Measurements from ENCODE around the gene NR6A1. TPM values are rescaled to one million over a fixed set of nuclear protein-coding genes. Genes with fewer than 3 reads are reported as not detected.

Gene NR6A1
- total RNA-seq, 4 donors from 2014 or later, result 1.7 to 8.4 (median 5.5) TPM

DNA sequence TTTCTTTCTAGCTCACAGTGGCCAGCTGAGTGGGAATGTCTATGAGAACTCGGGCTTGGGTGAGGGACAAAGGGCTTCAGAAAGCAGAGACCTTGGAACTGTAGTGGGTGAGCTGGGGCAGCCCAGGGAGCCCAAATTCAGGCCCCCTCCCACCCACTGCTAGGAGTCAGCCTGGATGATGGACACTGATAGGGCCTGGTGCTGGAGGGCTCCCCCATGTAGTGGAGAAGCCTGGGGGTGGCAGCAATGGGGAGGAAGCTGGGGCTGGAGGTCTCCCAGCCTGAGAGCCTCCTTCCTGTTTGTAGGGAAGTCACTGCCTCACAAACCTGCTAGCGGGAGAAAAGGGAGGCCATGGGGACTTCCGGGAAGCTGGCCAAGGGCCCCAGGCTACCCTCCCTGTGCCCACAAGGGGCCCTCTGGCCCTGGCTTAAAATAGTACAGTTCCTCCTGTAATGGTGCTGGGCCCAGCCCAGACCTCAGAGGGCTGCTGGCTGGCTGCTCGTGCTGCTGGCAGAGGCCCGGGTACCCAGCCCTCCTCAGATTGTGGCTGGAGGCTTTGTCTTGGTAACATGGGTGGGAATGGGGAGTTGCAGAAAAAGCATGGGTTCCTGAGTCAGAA lies 257.6 kb downstream of the NR6A1 start:
- 28 to 58% methylated on average over 3 to 5 of the region's 5 CpGs for WGBS, 2 donors
- Histone ChIP-seq H3K27ac (no peak overlapping the region), H3K4me1 (peaks cover 0 to 4% (median 0%) of the 10 kb centered on the region in 4 donors), H3K4me3 (no peak overlapping the region), H3K27me3 (no peaks in the 10 kb centered on the region), H3K36me3 (no peaks in the 10 kb centered on the region), H3K9me3 (no peaks in the 10 kb centered on the region)
- TF ChIP-seq EP300 (IDR thresholded peaks at IDR 0.05), result no peak
- TF ChIP-seq, protein P1, sequence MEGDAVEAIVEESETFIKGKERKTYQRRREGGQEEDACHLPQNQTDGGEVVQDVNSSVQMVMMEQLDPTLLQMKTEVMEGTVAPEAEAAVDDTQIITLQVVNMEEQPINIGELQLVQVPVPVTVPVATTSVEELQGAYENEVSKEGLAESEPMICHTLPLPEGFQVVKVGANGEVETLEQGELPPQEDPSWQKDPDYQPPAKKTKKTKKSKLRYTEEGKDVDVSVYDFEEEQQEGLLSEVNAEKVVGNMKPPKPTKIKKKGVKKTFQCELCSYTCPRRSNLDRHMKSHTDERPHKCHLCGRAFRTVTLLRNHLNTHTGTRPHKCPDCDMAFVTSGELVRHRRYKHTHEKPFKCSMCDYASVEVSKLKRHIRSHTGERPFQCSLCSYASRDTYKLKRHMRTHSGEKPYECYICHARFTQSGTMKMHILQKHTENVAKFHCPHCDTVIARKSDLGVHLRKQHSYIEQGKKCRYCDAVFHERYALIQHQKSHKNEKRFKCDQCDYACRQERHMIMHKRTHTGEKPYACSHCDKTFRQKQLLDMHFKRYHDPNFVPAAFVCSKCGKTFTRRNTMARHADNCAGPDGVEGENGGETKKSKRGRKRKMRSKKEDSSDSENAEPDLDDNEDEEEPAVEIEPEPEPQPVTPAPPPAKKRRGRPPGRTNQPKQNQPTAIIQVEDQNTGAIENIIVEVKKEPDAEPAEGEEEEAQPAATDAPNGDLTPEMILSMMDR (IDR thresholded peaks at IDR 0.05), result no peak
- TF ChIP-seq POLR2A (IDR thresholded peaks at IDR 0.05), result no peak
- no peak for DNase-seq (ENCODE audit: low spot score in 2 of 2)

DNA sequence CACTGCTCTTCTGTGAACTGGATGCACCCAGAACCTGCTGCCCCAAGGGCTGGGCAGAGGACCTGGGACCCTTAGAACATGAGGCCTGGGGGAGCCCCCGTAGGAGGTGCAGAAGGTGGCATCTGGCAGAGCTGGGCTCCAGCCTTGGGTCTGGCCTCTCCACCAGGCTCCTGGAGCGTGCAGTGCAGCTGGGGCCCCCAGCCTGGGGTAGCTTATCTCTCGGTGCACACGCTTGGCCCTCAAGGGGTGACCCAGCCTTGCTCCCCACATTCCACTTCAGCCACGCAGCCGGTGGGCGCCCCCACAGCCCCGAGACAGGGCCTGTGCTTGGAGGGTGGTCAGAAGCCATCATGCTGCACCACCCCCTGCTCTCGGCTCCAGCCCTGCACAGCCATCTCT lies 258.3 kb downstream of the NR6A1 start:
- H3K27ac ChIP-seq, result no peak overlapping the region
- no peak for DNase-seq (ENCODE audit: low spot score in 2 of 2)
- no peaks in the 10 kb centered on the region for H3K27me3 ChIP-seq
- H3K9me3 ChIP-seq, result no peaks in the 10 kb centered on the region
- WGBS, 2 donors, result 74 to 81% methylated on average over 4 to 9 of the region's 9 CpGs
- TF ChIP-seq EP300 (IDR thresholded peaks at IDR 0.05) (no peak), POLR2A (IDR thresholded peaks at IDR 0.05) (no peak)
- TF ChIP-seq, protein P1 (IDR thresholded peaks at IDR 0.05), result no peak
- no peak overlapping the region for H3K4me3 ChIP-seq
- peaks cover 0 to 4% (median 0%) of the 10 kb centered on the region in 4 donors for H3K4me1 ChIP-seq
- H3K36me3 ChIP-seq, result no peaks in the 10 kb centered on the region

DNA sequence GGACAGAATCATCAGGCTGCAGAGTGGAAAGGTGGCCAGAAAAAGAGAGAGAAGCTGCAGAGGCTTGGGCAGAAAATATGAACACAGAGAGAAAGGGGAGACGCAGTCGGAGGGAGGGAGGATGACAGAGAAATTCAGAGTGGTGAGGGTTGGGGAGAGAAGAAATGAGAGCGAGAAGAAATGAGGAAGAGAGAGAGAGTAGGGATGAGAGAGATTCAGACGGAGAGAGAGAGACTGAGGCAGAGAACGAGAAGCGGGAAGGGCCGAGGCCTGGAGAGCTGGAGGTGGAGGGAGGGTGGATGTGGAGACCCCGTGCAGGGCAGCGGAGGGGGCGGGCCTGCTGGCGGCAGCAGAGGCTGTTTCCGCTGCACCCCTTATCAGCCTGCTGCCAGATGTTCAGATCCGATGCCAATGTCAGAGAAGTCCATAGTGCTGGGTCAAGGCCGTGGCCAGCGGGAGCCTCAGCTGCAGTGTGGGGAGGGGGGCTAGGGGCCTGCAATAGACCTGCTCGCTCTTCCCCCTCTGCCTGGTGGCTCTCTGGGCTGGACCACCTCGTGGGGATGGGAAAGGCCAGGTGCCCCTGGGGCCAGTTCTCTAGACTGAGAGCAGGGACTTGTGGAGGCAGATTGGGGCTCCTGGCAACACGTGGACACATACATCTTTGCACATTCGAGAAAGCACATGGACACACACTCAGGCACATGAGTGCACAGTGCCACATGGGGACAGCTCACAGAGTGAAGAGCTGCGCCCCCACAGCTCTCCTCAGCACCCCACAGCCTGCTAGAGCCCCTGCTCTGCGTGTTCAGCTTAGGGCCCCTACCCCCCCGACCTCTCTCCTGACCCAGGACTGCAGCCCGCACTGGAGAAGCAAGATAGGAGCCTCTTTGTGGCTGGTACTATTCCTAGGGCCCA lies 259.0 kb downstream of the NR6A1 start:
- Histone ChIP-seq H3K27me3 (no peaks in the 10 kb centered on the region), H3K9me3 (no peaks in the 10 kb centered on the region), H3K36me3 (no peaks in the 10 kb centered on the region), H3K27ac (no peak overlapping the region), H3K4me3 (no peak overlapping the region), H3K4me1 (peaks cover 0 to 4% (median 0%) of the 10 kb centered on the region in 4 donors)
- DNase-seq (ENCODE audit: low spot score in 2 of 2), result no peak
- 41 to 45% methylated on average over 23 of the region's 23 CpGs for WGBS, 2 donors
- TF ChIP-seq POLR2A (IDR thresholded peaks at IDR 0.05) (no peak), EP300 (IDR thresholded peaks at IDR 0.05) (no peak)
- TF ChIP-seq, protein P1 (IDR thresholded peaks at IDR 0.05), result no peak

DNA sequence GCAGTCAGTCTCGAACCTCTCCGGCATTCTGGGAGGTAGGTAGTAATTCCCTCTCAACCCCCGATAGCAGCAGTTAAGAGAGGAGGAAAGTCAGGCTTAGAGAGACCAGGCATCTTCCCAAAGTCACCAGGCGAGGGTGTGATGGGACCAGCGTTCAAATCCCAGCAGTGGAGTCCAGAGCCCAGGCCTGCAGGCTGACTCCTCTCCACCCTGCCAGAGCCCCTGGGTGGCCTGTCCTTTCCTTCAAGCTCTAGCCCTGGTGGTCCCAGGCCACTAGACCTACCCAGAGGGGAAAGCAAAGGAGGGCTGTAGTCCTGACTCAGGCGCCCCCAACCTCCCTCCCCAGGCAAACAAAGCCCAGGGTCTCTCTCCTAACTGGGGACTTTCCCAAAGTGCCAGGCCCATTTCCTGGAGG lies 259.7 kb downstream of the NR6A1 start:
- Histone ChIP-seq H3K9me3 (no peaks in the 10 kb centered on the region), H3K27me3 (peaks cover 0 to 3% of the 10 kb centered on the region in 2 donors), H3K36me3 (no peaks in the 10 kb centered on the region), H3K4me1 (peaks cover 0 to 4% (median 0%) of the 10 kb centered on the region in 4 donors), H3K4me3 (no peak overlapping the region), H3K27ac (no peak overlapping the region)
- TF ChIP-seq, protein P1 (IDR thresholded peaks at IDR 0.05), result no peak
- no peak for TF ChIP-seq EP300 (IDR thresholded peaks at IDR 0.05)
- no peak for TF ChIP-seq POLR2A (IDR thresholded peaks at IDR 0.05)
- 93% methylated on average over 5 to 6 of the region's 6 CpGs for WGBS, 2 donors
- DNase-seq (ENCODE audit: low spot score in 2 of 2), result no peak
